NT2/D1 (cell line): ENCODE results near the gene C1orf116.

Experiments used
- DNase-seq: peaks from one replicate; pipeline ENCODE4 v3.0.0-alpha.2; 2011; ENCODE audit warnings: low read depth, low spot score
- H3K27me3 ChIP-seq: 2 replicates; pipeline ENCODE4 v1.6.0; 2011; ENCODE audit warnings: mild to moderate bottlenecking; ENCODE audit not compliant: insufficient read length, insufficient read depth
- H3K36me3 ChIP-seq: 2 replicates; pipeline ENCODE4 v1.6.1; 2011; ENCODE audit warnings: mild to moderate bottlenecking, low read length, mixed read lengths; ENCODE audit not compliant: insufficient read depth, insufficient read length
- H3K4me1 ChIP-seq: 2 replicates; pipeline ENCODE4 v1.5.1; 2011; ENCODE audit not compliant: insufficient read depth, insufficient read length
- H3K4me3 ChIP-seq: 2 replicates; pipeline ENCODE4 v1.5.1; 2011; ENCODE audit warnings: low read depth; ENCODE audit not compliant: insufficient read length
- H3K9ac ChIP-seq: 2 replicates; pipeline ENCODE4 v1.6.0; 2011; ENCODE audit warnings: low read depth; ENCODE audit not compliant: insufficient read length
- H3K9me3 ChIP-seq: 2 replicates; pipeline ENCODE4 v1.5.1; 2011; ENCODE audit warnings: mild to moderate bottlenecking, low read length; ENCODE audit not compliant: insufficient read depth
- SUZ12 ChIP-seq: IDR thresholded peaks from 2 replicates; pipeline ENCODE4 v1.6.1; 2011; ENCODE audit not compliant: insufficient read length, insufficient read depth; ENCODE audit errors: extremely low read depth
- YY1 ChIP-seq: IDR thresholded peaks from 2 replicates; pipeline ENCODE4 v1.6.1; 2011; ENCODE audit not compliant: insufficient read length, insufficient read depth
- ZNF274 ChIP-seq: IDR thresholded peaks from 2 replicates; pipeline ENCODE4 v1.6.1; 2011; ENCODE audit warnings: mild to moderate bottlenecking, low read depth, low read length

The C1orf116 gene

DNA sequence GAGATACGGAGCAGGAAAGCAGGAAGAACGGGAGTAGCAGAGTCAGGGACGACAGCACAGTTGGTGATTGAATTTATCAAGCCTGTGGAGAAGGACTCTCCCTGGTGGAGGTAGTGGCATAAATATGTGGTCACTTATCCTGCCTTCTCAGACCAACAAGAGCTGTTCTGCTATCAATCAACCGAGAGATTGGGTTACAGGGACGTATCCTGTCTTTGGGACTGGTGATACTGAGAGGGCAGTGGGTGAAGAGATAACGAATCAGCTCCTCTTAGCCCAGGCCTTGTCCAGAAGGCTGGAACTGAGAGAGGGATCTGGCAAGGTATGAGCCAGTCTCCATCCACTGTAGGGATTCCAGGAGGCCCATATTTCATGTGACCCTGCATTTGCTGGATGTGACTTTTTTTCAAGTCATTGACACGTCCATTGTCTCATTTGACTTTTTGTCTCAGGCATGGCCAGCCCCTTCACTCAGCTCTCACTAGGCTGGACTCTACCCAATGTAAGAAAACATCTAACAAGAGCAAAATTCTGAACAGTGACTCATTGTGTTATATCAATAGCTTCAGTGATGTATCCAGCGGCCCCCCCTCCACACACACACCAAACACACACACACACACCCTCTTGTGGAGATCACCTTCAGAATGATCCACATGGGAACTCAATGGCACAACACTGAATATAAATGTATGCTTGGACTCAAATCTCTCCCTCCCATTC lies 11.3 kb downstream of the C1orf116 start:
- Histone ChIP-seq H3K4me1 (peaks cover 3% of the 10 kb centered on the region), H3K9ac (no peak overlapping the region), H3K36me3 (no peaks in the 10 kb centered on the region), H3K4me3 (no peak overlapping the region), H3K9me3 (no peaks in the 10 kb centered on the region), H3K27me3 (no peaks in the 10 kb centered on the region)
- TF ChIP-seq SUZ12 (no peak), YY1 (no peak), ZNF274 (no peak)
- no peak for DNase-seq

DNA sequence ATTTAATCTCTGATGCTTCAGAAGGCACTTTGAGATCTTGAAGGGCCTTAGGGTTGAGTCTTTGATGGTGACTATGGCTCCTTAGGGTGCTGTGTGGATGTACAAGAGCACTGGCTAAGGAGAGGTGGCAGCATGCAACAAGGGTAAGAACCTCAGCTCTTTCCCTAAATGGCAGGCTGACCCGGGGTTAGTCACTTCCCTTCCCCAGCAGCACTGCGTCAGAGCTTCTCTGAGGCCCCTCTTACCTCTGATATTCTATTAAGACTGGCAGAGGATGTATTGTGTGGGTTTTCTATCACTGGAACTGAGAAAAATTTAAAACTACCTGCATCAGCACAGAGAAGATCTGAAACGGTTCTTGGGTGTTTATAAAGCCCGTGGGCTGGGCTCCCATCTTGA lies 11.8 kb downstream of the C1orf116 start:
- Histone ChIP-seq H3K4me1 (peaks cover 3% of the 10 kb centered on the region), H3K9ac (no peak overlapping the region), H3K27me3 (no peaks in the 10 kb centered on the region), H3K36me3 (no peaks in the 10 kb centered on the region), H3K9me3 (no peaks in the 10 kb centered on the region), H3K4me3 (no peak overlapping the region)
- DNase-seq, result no peak
- TF ChIP-seq YY1, result no peak
- TF ChIP-seq SUZ12, result no peak
- no peak for TF ChIP-seq ZNF274

DNA sequence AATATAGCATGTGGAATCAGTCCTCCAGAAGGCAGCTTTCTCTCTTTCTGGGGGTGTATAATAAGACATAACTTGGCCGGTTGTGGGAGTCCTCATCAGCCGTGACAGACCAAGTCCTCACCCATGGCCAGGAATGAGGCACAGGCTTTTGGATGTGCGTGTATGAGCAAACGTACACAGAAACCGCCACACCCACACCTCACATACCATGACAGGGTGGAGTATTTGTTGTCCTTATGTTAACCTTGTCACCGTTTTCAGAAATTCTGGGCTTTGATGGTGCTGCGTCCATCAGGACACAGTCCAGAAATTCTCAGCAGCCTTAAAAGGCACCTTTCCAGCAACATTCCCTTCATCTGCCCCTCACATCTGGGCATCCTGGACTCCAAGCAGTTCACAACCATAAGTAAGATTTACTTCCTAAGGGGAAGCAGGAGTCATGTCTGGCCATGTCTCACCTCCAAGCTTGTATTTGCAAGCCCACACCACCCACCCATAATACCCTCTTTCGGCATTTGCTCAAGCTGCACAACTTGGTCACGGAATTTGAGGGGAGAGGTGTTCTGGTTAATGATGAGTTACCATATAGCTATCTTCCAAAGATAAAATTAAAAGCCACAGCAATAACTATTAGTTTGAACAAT lies 12.4 kb downstream of the C1orf116 start:
- Histone ChIP-seq H3K9me3 (no peaks in the 10 kb centered on the region), H3K4me1 (peaks cover 2% of the 10 kb centered on the region), H3K9ac (no peak overlapping the region), H3K27me3 (no peaks in the 10 kb centered on the region), H3K4me3 (no peak overlapping the region), H3K36me3 (no peaks in the 10 kb centered on the region)
- TF ChIP-seq YY1, result no peak
- no peak for TF ChIP-seq ZNF274
- no peak for TF ChIP-seq SUZ12
- no peak for DNase-seq

DNA sequence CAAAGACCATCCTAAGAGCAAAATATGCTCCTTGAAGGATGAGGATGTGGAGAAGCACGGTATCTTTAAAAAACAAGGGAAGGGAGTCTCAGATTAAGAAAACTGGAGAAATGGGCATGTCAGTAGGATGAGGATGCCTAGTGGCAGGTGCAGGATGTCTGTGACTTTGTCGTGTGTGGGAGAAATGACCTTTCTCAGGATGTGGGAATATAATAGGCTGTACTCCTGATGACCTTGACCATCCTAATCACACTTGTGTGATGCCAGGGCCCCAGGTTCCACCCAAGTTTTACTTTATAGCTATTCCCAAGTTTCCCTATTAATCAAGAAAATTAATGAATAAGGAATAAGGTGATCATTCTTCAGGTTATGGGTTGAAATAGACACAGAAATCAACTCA lies 12.9 kb downstream of the C1orf116 start:
- Histone ChIP-seq H3K36me3 (no peaks in the 10 kb centered on the region), H3K4me1 (no peaks in the 10 kb centered on the region), H3K9me3 (no peaks in the 10 kb centered on the region), H3K4me3 (no peak overlapping the region), H3K9ac (no peak overlapping the region), H3K27me3 (no peaks in the 10 kb centered on the region)
- DNase-seq, result no peak
- TF ChIP-seq SUZ12 (no peak), ZNF274 (no peak), YY1 (no peak)

DNA sequence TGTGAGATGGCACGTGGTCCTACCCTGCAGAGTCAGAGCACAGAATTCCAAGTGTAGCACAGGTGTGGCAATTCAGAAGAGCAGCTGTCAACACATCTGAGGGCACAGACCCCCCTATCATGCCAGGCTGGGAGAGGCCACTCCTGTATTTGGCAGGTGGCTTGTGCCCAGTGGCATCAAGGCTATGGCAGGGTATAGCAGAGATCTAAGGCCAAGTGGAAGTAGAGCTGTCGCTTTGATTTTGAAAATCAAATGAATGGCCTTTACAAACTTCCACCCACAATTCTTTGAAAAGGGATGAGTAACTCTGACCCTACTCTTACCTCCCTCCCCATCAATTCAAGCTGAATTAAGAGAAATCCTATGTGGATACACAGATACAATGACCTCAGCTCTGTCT lies 13.4 kb downstream of the C1orf116 start:
- no peaks in the 10 kb centered on the region for H3K9me3 ChIP-seq
- no peaks in the 10 kb centered on the region for H3K4me1 ChIP-seq
- no peak for TF ChIP-seq ZNF274
- TF ChIP-seq YY1, result no peak
- no peak for TF ChIP-seq SUZ12
- H3K4me3 ChIP-seq, result no peak overlapping the region
- no peaks in the 10 kb centered on the region for H3K27me3 ChIP-seq
- no peaks in the 10 kb centered on the region for H3K36me3 ChIP-seq
- H3K9ac ChIP-seq, result no peak overlapping the region
- no peak for DNase-seq

DNA sequence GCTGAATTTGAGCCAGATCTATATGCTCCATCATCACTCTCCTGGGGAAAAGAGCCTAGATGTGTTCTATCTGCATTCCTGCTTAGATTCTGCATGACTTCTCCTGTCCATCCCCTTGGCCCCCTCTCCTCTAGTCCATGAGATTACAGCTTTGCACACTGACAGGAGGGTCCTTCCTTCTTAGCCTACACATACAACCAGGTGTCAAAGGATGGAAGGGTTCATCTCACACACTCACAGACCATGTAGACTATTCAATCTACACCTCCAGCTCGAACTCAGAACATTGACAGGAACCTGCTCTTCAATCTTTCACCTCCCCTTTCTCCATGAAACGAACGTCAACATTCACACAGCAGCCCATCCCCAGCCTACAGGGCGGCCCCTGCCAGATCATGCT lies 13.8 kb downstream of the C1orf116 start:
- Histone ChIP-seq H3K9ac (no peak overlapping the region), H3K27me3 (no peaks in the 10 kb centered on the region), H3K4me1 (no peaks in the 10 kb centered on the region), H3K9me3 (no peaks in the 10 kb centered on the region), H3K4me3 (no peak overlapping the region), H3K36me3 (no peaks in the 10 kb centered on the region)
- TF ChIP-seq ZNF274 (no peak), YY1 (no peak), SUZ12 (no peak)
- DNase-seq, result no peak

DNA sequence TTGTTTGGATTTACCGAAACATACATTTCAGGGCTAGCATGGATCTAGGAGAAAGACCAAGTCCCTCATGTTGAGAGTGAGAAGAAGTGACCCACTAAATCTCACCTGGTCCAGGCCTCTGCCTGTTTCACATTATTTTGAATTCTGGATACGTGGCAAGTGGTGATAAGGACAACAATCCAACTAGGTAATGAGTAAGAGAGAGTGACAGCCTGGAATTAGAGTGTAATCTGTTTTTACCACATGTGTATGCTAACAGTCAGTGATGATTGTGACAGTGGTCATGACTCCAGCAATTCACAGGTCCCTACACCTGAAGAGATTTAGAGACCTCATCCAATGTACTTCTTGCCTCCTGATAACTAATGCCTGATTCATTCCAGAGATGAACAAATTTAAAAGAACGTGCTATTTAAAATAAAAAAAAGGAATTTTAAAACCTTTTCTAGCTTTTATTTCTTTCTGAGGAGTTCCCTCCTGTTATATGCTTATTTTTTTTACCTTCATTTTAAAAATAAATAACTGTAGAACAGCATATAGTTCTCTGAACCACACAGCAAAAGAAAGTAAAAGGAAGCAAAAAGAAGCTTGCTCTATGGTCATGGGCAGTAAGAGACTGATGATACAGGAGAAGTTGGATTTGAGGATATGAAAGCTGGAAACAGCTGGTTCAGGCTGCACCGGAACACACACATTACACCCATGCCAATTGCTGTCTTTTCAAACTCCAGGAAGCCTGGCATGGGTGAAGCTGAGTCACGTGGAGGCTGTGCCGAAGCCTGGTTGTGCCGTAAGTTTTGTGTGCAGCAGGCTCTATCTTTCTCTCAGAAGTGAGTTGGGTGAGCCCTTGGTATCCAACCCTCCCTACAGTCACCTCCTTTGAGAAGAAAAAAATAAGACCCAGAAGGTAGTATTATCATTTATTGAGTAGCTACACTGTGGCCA lies 14.7 kb downstream of the C1orf116 start:
- no peak for DNase-seq

More for the DNA sequence above, 14.7 kb downstream of the C1orf116 start:
- H3K9me3 ChIP-seq, result no peaks in the 10 kb centered on the region
- H3K36me3 ChIP-seq, result no peaks in the 10 kb centered on the region
- TF ChIP-seq ZNF274, result no peak
- TF ChIP-seq SUZ12, result no peak
- TF ChIP-seq YY1, result no peak
- no peaks in the 10 kb centered on the region for H3K27me3 ChIP-seq
- H3K4me1 ChIP-seq, result no peaks in the 10 kb centered on the region
- H3K4me3 ChIP-seq, result no peak overlapping the region
- H3K9ac ChIP-seq, result no peak overlapping the region
